ENCODE results near the gene AIPL1. TPM values are rescaled to one million over a fixed set of nuclear protein-coding genes. Genes with fewer than 3 reads are reported as not detected.
"Not testable (repeated sequence)": the region's sequence is repeated elsewhere in the genome, so short reads cannot be mapped to it uniquely, and the experiment has no call there.

The AIPL1 gene
- total RNA-seq (2014; rRNA removed; shearing (Covaris generic)): not detected in 2 replicates

GRCh38 chr17:6435051-6435450 lies at the start of gene AIPL1:
Gene AIPL1, minus strand, starts transcription at chr17:6435121. Its CDS starts 17 bp downstream, at chr17:6435104.
- no peak for DNase-seq (ENCODE audit: low spot score)

GRCh38 chr17:6483507-6483906 lies 48.6 kb upstream of the AIPL1 start:
- DNase-seq (ENCODE audit: low spot score): no peak

GRCh38 chr17:6482796-6483195 lies 47.9 kb upstream of the AIPL1 start:
- not testable (repeated sequence) for DNase-seq (ENCODE audit: low spot score)

- no peak for DNase-seq (ENCODE audit: low spot score)
Measured at GRCh38 chr17:6482105-6482455, 47.2 kb upstream of the AIPL1 start.

DNA sequence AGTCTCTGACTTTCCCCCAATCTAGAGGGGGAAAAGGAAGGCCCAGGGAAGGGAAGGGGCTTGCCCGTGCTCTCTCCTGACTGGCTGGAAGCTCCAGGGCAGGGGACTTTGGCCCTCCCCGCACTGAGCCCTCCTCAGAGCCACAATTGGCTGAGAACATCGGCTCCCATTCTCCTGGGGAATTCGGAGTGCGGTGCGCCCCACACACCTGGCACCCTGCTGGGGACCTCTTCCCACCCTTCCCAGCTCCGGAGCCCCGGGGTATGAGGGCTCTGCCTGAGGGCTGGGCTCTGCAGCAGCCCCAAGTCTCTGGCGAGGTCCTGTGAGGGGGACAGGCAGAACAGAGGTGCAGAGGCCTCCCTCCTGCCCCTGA lies 45.4 kb upstream of the AIPL1 start:
- DNase-seq (ENCODE audit: low spot score): no peak

DNA sequence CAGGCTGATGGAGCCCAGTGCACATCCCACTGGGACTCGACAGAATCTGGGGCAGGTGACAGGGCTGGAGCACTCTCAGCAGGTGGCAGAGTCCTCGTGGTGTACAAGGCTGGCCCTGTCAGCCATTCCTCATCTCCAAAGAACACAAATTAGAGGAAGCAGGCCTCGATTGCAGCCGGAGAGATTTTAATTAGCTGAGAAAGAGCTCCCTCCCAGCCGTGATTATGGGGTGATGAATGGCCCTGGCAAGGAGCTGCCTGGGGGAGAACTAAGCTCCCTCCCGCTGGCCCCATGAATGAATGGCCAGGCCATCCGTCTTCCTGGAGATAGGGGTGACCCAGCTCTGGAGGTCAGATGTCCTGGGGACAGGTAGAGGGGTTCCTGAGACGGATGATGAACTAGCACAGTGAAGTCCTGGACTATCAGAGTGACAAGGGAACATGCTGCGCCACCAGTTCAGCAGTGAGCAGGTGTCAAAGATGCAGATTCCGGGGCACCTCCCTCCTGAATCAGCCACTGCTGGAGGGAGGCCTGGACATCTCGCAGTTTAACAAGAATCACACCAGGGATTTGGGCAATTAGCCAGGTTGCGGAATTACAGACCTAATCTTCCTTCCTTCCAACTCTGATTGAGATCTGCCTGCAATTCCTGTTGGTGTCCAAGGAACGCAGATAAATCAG lies 44.8 kb upstream of the AIPL1 start:
- DNase-seq (ENCODE audit: low spot score): no peak

DNA sequence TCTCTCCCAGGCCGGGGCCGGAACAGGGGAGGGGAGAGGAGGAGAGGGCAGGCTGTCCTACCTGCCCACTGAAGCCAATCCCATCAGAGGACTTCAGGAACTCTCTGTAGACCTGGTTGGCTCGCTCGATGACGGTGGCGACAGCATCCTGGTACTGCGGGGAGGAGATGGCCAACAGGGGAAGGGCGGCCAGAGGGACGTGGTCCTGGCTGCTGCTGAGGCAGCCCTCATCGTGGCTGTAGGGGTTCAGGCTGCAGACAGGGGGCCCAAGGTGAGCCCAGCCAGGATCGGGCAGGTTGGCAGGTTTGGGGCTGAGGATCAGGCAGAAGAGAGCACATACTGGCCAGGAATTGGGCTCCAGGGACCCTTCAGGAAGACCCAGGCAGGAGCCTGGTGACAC lies 43.6 kb upstream of the AIPL1 start:
- no peak for DNase-seq (ENCODE audit: low spot score)

DNA sequence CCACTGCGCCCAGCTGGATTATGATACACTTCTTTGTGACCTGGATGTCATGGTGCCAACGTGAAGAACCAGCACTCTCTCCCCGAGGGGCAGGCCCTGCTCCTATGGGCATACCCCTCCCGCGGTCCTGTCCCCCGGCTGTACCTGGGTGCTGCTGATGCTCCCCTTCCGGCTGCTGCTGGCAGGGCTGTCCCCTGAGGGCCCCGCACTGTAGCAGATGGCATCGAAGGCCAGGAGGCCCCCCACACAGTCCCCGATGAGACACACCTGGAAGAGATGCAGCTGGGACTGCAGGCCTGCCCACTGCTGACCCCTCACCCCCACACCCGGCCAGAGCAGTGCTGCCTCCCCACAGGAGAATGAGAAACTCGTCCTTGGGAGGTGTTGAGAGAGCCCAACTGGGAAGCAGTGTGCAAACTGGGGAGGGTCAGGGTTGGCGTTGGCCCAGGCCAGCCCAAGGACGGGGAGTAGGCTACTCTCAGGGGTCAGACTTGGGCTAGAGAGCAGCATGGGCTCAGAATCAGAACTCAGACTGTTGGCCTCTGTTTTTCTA lies 43.0 kb upstream of the AIPL1 start:
- no peak for DNase-seq (ENCODE audit: low spot score)

GRCh38 chr17:6476810-6477179 lies 41.9 kb upstream of the AIPL1 start:
- no peak for DNase-seq (ENCODE audit: low spot score)

GRCh38 chr17:6476076-6476809 lies 41.3 kb upstream of the AIPL1 start:
- DNase-seq (ENCODE audit: low spot score): no peak

DNA sequence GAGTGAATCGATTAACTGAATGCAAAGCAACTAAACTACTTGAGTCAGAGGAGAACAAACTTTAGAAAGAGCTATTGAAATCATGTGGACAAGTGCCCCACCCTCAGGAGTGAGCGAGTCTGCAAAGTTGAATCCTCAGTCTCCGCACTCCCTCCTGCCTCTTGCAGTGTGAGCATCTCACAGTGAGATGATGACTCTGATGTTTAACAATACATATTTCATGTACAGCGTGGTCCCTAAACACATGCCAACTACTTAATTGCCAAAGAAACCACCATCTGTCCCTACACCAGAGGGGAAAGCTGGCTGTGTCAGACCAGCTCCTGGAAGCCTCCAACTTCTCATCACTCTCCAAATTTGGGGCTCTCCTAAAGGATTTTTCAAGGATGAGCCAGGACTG lies 40.5 kb upstream of the AIPL1 start:
- no peak for DNase-seq (ENCODE audit: low spot score)

- no peak for DNase-seq (ENCODE audit: low spot score)
Measured at GRCh38 chr17:6474906-6475305, 40.0 kb upstream of the AIPL1 start.

DNA sequence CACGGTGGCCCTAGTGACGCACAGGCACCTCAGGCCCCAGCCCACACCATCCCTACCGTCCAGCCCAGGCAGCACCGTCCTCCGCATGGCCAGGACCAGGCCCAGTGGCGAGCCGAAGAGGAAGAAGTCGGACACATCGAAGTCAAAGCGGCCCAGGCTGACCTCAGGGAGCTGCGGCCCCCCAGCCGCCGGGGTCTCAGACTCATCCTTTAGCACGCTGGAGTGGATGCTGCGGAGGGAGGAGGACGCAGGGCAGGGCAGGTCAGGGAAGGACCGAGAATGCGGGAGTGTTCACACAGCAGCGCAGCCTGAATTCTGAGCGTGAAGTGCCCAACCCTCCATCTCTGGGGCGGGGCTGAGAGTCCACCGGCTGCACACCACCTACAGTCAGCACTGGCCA lies 39.5 kb upstream of the AIPL1 start:
- no peak for DNase-seq (ENCODE audit: low spot score)

- peak; percentile 52 for DNase-seq (ENCODE audit: low spot score)
Measured at GRCh38 chr17:6473128-6473767, 38.3 kb upstream of the AIPL1 start.

DNA sequence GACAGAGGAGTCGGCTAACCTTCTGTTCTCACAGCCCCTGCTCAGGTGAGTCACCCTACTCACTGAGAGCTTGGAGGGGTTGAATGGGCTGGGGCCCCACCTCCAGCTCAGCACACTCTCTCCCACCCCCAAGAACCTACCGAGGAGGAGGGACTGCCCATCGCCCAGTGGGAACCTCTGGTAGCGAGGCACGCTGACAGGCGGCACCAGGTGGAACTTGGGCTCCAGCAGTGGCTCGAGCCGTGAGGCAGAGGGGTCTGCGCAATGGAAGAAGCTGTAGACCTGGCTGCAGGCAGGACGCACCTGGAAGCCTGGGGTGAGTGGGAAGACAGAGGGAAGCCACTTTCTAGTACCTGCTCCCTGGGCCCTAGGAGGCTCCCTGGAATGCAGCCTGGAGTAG lies 37.6 kb upstream of the AIPL1 start:
- no peak for DNase-seq (ENCODE audit: low spot score)

- DNase-seq (ENCODE audit: low spot score): peak; percentile 68
Measured at GRCh38 chr17:6471531-6472465, 36.9 kb upstream of the AIPL1 start.

- DNase-seq (ENCODE audit: low spot score): no peak
Measured at GRCh38 chr17:6470751-6471521, 36.0 kb upstream of the AIPL1 start.

DNA sequence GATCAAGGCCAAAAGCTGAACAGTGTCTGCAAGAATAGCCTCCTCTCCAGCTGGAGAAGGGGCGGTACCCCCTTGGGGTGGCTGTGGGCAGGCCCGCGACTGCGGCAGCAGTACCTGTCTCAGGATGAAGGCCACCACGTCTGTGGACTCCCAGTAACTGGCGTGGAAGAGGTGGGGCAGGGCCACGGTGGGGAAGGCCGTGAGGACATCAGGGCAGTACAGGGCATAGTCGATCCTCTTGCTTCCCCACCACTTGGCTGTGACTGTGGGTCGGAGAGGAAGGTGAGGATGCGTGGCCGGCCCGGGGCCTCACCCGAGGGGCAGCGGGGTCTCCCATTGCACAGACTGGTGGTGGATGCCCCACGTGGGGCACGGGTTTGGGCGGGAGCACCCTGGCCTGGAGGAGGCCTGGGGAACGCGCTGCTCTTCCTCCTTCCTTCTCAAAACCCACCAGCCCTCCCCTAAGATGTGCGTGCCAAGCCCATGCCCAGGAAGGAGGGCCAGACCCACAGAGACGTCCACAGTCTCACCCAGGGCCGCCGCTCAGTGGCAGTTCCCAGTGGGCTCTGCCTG lies 35.3 kb upstream of the AIPL1 start:
- DNase-seq (ENCODE audit: low spot score): no peak

GRCh38 chr17:6468051-6468790 lies 33.3 kb upstream of the AIPL1 start:
- no peak for DNase-seq (ENCODE audit: low spot score)

DNA sequence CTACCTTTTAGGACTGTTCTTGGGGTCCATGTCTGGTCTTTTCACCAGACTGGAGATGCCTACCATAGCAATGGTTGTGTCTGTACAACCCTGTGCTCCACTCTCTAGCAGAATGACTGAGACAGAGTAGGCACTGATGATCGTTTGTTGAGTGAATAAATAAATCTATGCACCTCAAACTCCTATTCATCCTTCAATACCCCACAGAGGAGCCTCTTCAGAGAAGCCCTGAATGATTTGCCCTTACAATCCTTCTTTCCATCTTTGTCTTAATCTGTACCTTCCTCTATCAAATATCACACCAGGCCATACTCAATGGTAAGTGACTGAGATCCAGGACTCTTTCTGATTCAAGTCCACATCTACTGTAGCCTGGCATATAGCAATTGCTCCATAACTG lies 32.6 kb upstream of the AIPL1 start:
- no peak for DNase-seq (ENCODE audit: low spot score)
